Fibroblast of peridontal ligament (primary cell): ENCODE measurements around the gene COL4A4.

Experiments
- DNase-seq: peaks from one replicate; pipeline ENCODE4 v3.0.0-alpha.2; 2010; ENCODE audit errors: extremely low read depth

COL4A4 gene

DNA sequence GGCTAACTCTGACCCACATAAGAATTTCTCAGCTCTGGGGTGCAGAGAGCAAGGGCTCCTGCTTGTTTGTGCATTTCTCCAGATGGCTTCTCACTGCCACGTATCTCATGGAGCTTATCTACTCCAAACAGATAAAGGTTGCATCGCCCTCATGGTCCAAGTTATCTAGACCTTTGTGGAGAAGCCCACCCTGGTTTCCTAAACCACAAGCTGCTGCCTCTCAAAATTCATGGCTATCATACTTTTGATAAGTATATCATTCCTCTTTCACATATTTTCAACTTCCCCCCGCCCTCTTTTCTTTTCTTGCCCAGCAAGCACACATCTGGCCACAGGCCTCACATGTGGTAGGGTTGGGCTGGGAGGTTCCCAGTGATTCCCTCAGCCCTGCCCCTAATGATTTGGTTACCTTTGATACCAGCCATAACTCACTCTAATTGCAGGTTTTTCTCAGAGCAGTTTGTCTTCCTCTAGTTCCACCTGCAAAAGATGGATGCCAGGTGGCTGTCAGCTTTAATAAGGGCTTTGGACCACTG is 182.1 kb downstream of the COL4A4 start:
- no peak for DNase-seq

GRCh38 chr2:226979004-226979403 is 185.0 kb downstream of the COL4A4 start:
- no peak for DNase-seq

DNA sequence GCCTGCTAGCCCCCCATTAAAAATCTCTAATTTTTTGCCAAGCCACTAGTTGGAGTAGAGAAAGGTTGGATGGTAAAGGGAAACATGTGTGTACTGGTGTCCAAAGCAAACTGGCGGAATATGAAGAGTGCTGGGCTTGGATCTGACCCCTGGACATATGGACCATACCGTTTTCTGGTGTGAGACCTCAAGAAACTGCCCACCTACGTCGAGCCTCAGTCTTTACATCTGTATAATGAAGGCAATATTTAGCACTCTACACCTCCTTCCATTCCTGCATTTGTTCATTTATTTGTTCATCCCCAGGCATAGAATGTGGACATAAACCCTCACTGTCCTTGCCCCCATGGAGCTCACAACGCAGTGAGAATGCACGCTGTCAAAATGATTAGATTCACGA is 185.7 kb downstream of the COL4A4 start:
- no peak for DNase-seq

DNA sequence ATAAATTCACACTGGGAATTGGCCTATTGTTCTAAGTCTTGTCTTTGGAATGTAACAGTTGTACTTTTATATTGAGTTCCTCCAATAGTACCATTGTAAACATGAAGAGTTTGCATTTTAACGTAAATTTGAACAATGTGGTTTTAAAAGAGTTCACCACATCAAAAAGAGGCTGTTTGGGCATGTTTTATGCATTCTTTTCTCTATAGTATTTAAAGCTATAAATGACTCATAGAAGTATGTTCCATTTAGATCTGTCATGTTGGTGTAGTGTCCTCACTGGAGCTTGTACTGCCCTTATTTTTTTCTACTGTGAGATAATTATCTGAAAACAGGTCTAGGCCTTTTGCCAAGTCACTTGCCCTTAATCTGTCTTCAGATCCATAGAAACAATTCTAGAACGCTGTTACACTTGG is 186.2 kb downstream of the COL4A4 start:
- peak; percentile 45 for DNase-seq

- no peak for DNase-seq
Measured at GRCh38 chr2:226973816-226974215, 190.2 kb downstream of the COL4A4 start.

DNA sequence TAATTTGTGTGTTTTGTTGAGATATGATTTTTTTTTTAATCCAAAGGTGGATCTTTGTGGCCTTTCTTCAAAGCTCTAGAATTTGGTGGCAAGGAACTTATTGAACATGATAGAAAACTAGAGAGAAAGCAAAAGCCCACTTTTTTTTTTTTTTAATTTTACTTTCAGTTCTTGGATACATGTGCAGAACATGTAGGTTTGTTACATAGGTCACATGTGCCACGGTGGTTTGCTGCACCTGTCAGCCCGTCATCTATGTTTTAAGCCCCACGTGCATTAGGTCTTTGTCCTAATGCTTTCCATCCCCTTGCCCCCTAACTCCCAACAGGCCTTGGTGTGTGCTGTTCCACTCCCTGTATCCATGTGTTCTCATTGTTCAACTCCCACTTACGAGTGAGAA is 192.2 kb downstream of the COL4A4 start:
- no peak for DNase-seq

DNA sequence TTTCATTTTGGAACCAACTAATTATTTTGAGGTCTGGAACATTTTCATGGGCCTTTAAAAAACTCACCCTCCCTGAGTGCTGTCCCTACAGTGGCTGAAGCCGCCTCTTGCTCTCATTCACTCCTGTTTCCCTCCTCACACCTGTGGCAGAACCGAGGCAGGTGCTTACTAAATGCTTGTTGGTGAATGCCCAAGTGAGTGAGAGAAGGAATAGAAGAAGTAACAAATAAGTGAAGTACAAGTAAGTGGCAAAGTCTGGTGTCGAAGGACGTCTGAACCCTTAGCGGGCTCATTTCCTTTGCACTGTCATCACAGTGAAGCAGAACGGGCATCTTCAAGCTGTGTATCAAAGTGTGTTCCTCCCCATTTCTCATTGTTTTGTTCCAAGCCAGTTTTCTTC is 192.9 kb downstream of the COL4A4 start:
- no peak for DNase-seq

DNA sequence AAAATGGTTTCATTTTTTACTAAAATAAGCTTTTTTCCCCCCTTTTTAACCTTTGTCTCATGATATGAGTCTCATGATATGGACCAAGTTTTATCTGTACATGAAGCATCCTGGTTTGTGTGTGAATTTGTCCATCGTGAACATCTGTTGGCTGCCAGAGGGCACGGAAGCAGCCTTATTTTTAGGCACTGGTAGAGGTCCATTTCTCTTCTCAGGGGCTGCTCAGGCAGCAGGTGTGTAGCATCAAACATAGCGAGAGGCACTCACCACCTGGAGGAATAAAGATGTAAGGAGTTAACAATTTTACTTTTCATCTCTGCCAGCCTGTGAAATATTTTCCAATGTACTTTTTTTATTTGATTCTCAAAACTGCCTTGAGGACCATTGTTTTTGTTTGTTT is 193.6 kb downstream of the COL4A4 start:
- DNase-seq, result no peak

GRCh38 chr2:226969417-226970080 is 194.5 kb downstream of the COL4A4 start:
- peak; percentile 59 for DNase-seq

- DNase-seq, result no peak
Measured at GRCh38 chr2:226965376-226965775, 198.6 kb downstream of the COL4A4 start.

DNA sequence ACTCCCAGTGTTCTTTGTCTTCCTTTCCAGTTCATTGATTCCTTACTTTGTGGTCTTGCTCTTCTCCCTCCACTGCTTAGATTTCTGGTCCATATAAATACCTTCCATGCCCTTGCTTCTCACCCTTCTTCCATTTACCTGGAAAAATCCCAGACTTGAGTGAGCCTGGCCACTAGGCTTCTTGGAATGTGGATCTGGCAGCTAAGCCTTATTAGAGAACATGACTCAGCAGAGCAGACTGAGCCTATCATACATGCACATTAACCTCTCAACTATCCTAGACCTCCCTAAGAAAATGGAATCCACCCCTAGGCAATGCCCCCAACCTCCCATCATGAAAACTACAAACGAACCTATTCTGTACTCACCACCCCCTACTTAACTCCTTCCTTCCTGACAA is 200.5 kb downstream of the COL4A4 start:
- peak; percentile 63 for DNase-seq

DNA sequence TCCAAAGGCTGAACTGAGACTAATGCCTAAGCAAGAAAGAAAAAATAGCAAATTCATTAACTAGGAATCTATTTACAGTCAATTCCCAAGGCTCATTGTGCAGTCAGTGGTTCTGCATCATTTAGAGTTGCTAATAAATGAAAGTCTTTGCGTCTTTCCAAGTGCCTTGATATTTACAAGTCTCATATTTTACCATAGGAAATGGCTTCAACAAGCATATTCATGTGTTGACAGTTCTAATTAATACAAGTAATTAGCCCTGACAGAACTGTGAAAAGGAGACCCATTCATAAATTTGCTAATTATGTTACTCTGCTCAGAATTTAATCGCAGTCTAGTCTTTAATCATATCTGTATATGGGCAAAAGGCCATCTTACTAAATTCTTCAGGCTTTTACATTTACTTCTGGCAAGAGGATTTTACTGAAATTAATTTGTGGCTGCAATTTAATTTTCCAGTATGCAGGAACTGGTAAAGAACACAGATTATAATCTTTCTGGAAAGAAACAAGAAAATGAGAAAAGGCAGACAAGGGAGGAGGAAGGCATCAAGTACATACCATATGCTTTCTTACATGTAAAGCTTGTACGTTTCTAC is 201.7 kb downstream of the COL4A4 start:
- no peak for DNase-seq

GRCh38 chr2:226959418-226959817 is 204.6 kb downstream of the COL4A4 start:
- DNase-seq, result no peak

- no peak for DNase-seq
Measured at GRCh38 chr2:226956659-226957058, 207.3 kb downstream of the COL4A4 start.

DNA sequence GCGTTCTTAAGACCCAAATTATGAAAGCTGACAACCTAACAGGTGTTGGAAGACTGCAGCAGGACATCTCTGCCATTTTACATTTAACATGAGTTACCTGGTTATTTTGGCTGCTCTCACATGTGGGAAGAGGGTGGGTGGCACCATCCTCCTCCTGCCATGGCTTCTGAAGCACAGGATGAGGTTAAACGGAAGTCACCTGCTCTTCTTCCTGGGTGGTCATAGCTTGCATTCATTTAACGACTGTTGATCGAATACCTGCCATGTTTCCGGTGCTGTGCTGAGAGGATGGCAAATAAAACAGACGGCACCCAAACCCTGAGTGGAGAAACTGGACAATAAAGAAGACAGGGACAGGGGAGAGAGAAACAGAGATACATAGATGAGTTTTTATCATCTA is 210.2 kb downstream of the COL4A4 start:
- DNase-seq, result no peak

- peak; percentile 89 for DNase-seq
Measured at GRCh38 chr2:226953206-226953605, 210.8 kb downstream of the COL4A4 start.
